Measurements from ENCODE around the gene PRXL2A. TPM values are rescaled to one million over a fixed set of nuclear protein-coding genes. Genes with fewer than 3 reads are reported as not detected.

Gene PRXL2A
- total and polyA plus RNA-seq, 9 donors, result 24.8 to 58.9 (median 43.7) TPM

DNA sequence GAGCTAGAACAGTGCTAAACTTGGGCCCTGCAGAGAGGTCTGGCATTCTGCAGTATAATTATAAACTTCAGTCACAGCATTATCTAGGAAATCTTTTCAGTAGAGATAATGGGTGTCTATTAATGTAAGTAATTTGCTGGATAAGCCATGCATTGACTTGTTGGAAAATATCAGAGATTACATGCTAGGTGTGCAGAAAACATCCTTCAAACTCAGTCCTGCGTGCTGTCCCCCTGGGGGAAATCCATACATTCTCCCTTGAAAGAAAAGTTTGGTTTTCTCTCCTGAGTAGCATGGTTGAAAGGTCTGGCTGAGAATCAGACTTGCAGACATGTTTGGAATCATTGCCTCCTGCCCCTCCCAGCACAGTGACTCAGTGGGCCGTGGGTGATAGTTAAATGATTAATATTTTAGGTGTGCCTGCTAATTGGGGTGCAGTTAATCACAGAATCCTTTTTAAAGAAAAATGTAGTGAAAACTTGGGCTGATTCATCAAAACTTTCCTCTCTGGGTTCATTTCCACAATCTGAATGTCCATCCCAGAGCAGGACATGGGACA is 13.9 kb upstream of the PRXL2A start:
- TF ChIP-seq POLR2A (IDR thresholded peaks at IDR 0.05) (no peak), EP300 (IDR thresholded peaks at IDR 0.05) (no peak)
- TF ChIP-seq, protein P1, sequence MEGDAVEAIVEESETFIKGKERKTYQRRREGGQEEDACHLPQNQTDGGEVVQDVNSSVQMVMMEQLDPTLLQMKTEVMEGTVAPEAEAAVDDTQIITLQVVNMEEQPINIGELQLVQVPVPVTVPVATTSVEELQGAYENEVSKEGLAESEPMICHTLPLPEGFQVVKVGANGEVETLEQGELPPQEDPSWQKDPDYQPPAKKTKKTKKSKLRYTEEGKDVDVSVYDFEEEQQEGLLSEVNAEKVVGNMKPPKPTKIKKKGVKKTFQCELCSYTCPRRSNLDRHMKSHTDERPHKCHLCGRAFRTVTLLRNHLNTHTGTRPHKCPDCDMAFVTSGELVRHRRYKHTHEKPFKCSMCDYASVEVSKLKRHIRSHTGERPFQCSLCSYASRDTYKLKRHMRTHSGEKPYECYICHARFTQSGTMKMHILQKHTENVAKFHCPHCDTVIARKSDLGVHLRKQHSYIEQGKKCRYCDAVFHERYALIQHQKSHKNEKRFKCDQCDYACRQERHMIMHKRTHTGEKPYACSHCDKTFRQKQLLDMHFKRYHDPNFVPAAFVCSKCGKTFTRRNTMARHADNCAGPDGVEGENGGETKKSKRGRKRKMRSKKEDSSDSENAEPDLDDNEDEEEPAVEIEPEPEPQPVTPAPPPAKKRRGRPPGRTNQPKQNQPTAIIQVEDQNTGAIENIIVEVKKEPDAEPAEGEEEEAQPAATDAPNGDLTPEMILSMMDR (IDR thresholded peaks at IDR 0.05), result no peak
- 54 to 78% (median 65%) methylated on average over 2 of the region's 2 CpGs for WGBS, 3 donors
- H3K4me3 ChIP-seq, result no peak overlapping the region
- no peaks in the 10 kb centered on the region for H3K4me1 ChIP-seq (ENCODE audit: insufficient read depth)
- no peaks in the 10 kb centered on the region for H3K27me3 ChIP-seq
- no peak overlapping the region for H3K27ac ChIP-seq
- no peaks in the 10 kb centered on the region for H3K36me3 ChIP-seq
- H3K9me3 ChIP-seq, result no peaks in the 10 kb centered on the region
- DNase-seq, result no peak
- intact Hi-C loops (cut with DNase I), result no loop called here

- no peaks in the 10 kb centered on the region for H3K9me3 ChIP-seq
- DNase-seq, result no peak
- no peak overlapping the region for H3K27ac ChIP-seq
- no peaks in the 10 kb centered on the region for H3K4me1 ChIP-seq (ENCODE audit: insufficient read depth)
- intact Hi-C loops (cut with DNase I), result no loop called here
- no peaks in the 10 kb centered on the region for H3K27me3 ChIP-seq
- H3K4me3 ChIP-seq, result no peak overlapping the region
- TF ChIP-seq POLR2A (IDR thresholded peaks at IDR 0.05), result no peak
- TF ChIP-seq, protein P1 (IDR thresholded peaks at IDR 0.05), result no peak
- TF ChIP-seq EP300 (IDR thresholded peaks at IDR 0.05), result no peak
- 78 to 90% (median 78%) methylated on average over 2 of the region's 2 CpGs for WGBS, 3 donors
- no peaks in the 10 kb centered on the region for H3K36me3 ChIP-seq
These were observed 11.3 kb upstream of the PRXL2A start for GRCh38 chr10:80397014-80397413.

GRCh38 chr10:80400136-80400804 is 8.1 kb upstream of the PRXL2A start:
- Histone ChIP-seq H3K27me3 (no peaks in the 10 kb centered on the region), H3K4me1 (ENCODE audit: insufficient read depth) (no peaks in the 10 kb centered on the region), H3K36me3 (no peaks in the 10 kb centered on the region), H3K27ac (no peak overlapping the region), H3K9me3 (no peaks in the 10 kb centered on the region), H3K4me3 (no peak overlapping the region)
- TF ChIP-seq EP300 (IDR thresholded peaks at IDR 0.05) (no peak), POLR2A (IDR thresholded peaks at IDR 0.05) (no peak)
- intact Hi-C loops (cut with DNase I), result loop anchor here in 1 of 4 donors (10.0 kb wide), 1 partner anchor 105 kb away; no protein-coding TSS in a partner anchor
- 66 to 75% (median 68%) methylated on average over 8 of the region's 8 CpGs for WGBS, 3 donors
- no peak for DNase-seq

DNA sequence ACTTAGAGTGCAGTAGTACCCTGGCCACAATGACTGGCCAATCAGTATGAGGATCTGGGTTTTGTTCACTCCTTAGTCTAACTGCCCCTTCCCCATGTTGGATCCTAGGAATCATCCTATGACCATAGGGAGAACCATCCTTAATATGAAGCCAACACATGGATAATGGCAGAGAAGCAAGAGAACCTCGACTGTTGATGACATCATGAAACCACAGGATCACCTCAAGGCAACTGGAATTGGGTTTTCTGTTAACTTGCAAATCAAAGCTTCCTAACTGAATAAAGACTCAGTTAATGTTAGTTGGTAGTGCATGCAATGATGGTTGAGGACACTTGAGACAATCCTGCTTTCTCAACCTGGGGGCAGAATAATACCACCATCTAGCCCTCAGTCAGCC is 3.3 kb upstream of the PRXL2A start:
- no peak overlapping the region for H3K4me3 ChIP-seq

More for the DNA sequence above, 3.3 kb upstream of the PRXL2A start:
- no peak overlapping the region for H3K27ac ChIP-seq
- TF ChIP-seq, protein P1 (IDR thresholded peaks at IDR 0.05), result no peak
- TF ChIP-seq POLR2A (IDR thresholded peaks at IDR 0.05), result no peak
- no peak for TF ChIP-seq EP300 (IDR thresholded peaks at IDR 0.05)
- peaks cover 6% of the 10 kb centered on the region for H3K4me1 ChIP-seq (ENCODE audit: insufficient read depth)
- no peaks in the 10 kb centered on the region for H3K9me3 ChIP-seq
- intact Hi-C loops (cut with DNase I), result loop anchor here in 2 of 4 donors (5.0 to 10.0 kb wide), 2 partner anchors 47 to 100 kb away; partner anchors contain the start of gene TSPAN14 (in 1 of the 2)
- DNase-seq, result no peak
- no peaks in the 10 kb centered on the region for H3K27me3 ChIP-seq
- WGBS, 3 donors, result 92 to 97% (median 94%) methylated on average over 1 of the region's 1 CpG
- no peaks in the 10 kb centered on the region for H3K36me3 ChIP-seq
